CD4-positive, alpha-beta T cell treated with Interleukin-2 at 100 ng/mL for 4 hours (primary cell): Measurements from ENCODE around the gene FNDC7.
A peak's percentile ranks its signal among the peaks of the same experiment; 100 is the strongest.
"Not testable (repeated sequence)": the region's sequence is repeated elsewhere in the genome, so short reads cannot be mapped to it uniquely, and the experiment has no call there.

Source experiments
- DNase-seq: peaks from one replicate; pipeline ENCODE4 v3.0.0-alpha.2; 2020; ENCODE audit warnings: low spot score

FNDC7 gene

DNA sequence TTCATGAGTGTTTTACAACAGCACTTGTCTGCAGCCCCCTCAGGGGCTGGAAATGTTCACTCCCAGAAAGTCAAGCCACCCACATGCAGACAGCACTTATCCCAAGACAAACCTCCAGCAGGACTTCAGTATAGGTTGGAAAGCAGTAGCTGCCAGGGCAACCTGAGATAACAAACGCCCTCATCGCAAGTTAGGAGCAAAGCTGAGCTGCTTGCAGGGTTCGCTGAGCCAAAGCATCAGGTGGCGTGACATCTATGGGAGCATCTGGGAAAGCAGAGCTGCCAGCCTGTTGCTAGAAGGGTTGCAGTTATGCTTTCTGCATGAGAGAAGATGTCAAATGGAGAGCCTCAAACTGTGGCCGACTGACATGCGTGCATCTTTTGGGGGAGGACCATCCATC is 29.5 kb downstream of the FNDC7 start:
- no peak for DNase-seq

DNA sequence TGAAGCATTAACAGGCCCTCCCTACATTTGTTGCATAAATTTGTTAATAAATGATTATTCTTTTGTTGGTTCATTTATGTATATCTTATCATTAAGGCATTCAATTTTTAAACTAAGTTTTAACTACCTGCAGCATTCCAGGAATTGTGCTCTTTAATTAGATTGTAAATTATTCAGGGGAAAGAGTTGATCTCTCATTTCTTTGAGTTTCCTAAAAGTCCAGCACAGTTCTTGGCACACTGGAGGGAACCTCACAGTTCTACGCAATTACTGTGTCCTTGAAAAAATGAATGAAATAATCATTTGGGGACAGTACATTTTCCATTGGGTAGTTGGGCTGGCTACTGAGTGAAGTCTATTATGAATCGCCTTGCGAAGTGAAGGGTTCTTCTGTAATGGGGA is 33.3 kb downstream of the FNDC7 start:
- no peak for DNase-seq

DNA sequence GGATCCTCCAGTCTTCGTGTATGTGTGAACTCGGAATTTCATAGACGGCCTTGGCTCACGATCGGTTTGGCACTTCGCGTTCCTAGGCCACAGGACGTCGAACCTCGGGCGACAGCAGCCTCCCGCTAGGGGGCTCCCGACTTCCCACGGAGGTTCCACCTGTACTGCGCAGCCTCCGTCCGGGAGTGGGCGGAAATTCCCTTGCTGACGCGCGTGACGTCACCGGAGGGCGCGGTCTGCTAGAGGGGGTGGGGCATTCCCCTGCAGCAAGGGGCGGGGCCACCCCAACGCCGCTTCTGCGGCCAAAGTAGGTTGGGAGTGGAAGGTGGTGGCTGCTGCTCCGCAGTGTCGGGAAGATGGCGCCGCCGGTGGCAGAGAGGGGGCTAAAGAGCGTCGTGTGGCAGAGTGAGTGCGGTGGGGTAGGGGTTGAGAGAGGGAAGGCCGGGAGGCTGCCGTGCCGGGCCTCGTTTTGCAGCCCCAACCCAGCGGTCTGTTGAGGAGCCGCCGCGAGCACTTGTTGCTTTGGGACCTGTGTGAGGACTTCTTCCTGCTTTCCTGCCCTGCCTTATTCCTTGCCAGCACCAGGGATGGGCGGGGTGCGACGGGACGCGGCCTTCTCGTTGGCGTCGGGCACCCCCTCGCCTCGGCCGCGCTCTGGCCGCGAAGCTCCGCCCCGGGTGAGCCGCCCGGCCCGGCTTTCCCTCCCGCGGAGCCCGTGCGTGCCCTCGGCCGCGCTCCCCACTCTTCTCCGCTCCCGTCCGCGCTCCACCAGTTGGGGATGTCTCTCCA is 33.9 kb downstream of the FNDC7 start, which contains the start of gene STXBP3:
Gene STXBP3, plus strand, starts transcription at position 293 of the 789 bp plus-strand sequence. Its CDS starts 64 bp downstream, at position 357.
- DNase-seq = peak; percentile 99

DNA sequence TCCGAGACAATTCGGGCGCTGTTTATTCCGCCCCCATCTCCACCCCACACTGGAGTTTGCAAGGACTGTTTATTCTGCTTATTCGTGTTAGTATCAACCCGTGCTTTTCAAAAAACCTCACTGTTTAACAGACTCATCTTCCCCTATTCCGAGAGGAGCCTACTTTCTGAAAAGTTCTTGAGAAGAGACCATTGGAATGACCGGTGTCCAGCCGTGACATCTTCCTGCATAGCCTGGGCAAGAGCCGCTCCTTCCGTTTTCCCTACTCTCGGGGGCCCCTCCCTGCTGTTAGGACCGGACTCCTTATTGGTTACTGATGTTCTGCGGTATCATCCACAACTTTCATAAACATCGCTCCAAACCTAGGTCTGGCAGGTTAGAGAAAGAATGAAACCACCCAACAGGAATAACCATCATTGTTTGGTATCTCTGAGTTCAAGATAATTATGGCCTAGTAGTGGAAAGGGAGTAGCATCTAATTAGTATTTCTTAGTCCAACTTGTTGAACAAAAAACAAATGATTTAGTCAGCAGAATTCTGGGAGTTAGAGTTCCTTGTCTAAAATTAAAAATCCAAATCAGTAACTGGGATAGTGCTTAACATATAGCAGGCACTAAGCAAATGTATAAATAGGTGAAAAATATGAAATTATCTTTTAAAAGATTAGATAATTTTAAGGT is 34.6 kb downstream of the FNDC7 start:
- peak; percentile 43 for DNase-seq

DNA sequence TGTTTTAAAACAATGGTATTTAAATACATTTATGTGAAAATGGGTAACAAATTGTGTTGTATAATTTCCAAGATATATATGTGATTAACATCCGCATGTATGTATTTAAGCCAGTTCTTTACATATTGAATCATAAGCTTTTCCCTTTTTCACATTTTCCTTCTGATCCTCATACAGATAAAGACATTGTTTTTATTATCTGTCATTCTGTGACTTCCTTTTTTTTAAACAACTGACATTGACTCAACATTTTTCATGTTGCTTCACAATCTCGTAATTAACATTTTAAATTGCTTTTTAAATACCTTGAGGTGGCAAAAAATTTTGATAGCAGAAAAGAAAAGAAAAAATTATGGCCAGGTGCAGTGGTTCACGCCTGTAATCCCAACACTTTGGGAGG is 35.2 kb downstream of the FNDC7 start:
- no peak for DNase-seq

DNA sequence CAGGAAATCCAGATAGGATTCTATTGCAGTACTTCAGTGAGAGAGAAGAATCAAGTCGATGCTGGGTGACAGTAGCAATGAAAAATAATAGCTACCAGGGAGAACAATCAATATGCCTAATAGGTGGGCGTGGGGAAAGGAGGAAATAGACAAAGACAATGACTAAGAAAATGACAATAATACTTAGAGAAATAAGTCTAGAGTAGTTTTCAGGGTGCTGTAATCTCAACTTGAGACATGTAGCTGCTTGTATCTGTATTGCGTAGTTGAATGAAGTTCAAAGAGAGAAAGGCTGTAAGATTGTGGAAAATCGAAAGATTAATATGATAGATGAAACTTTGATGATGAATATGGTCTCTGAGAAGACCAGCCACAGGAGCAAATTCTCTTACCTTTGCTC is 36.4 kb downstream of the FNDC7 start:
- no peak for DNase-seq

DNA sequence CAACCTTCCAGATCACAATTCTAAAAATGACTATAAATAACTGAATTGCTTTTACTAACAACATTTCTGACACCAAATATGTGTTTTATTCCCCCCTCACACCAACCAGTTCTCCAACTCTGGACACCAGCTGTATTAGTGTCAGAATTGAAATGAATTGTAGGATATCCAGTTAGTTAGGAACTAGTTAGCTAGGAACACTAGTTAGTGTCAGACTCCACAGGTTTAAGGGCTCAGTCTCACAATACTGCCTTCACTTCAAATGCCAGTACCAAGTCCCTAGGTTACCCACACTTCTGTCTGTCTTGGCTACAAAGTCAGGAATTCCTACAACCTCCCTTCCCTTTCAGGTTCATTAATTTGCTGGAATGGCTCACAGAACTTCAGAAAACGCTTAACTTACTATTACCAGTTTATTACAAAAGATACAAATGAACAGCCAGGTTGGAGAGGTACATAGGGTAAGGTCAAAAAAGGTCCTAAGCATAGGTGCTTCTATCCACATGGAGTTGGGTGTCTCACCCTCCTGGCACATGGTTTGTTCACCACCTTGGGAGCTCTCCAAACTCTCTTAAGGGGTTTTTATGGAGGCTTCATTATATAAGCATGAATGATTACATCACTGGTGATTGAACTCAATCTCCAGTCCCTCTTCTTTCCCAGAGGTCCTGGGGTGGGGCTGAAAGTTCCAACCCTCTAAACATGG is 37.9 kb downstream of the FNDC7 start:
- no peak for DNase-seq

DNA sequence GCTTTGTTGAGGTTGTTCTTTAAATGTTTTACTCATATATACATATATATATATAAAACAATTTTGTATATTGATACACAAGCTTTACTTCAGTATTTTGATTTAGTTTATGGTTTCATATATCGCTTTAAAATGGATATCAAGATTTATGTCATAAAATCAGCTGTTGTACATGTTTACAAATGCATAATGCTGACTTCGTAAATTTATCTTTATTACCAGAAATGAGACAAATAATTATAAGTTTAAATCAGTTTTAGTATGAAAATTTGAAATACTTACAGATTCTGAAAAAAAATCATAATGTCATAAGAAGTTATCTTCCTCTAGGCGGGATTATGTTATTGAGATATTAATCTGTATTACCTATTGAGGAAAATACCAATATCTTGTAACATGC is 40.7 kb downstream of the FNDC7 start:
- no peak for DNase-seq

DNA sequence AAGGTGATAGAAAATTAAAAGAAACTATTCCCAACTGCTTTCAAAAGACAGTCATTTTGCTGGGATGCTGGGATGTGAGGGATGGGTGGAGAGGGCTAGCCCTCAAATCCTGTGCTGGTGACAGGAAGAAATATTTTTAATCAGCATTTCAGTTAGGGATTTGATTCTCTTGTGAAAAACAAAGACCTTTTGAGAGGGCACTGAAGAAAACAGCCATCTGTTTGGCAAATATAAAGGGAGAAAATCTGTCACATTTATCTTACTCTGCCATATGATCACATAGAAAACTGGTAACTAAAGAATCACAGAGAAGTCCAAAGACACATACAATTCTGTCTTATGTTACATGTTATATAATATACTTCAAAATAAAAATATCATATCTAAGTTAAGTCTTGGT is 46.1 kb downstream of the FNDC7 start:
- DNase-seq = no peak

DNA sequence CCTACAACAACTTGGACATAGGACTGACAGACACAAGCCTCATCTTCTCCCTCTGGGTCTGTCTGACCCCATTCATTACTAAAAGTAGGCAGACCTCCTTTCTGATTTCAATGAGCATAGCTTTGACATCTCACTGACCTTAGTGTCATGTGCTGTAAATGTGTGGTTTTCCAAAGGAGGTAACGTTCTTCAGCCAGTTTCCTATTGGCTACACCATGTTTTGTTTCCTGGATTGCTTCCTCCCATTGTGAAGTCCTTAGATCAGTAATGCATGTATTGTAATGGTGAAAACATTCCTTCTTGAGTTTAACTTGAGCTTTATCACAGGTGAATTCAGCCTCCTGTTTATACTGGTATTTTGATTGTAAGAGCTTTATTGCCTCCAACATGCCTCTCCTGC is 54.4 kb downstream of the FNDC7 start:
- no peak for DNase-seq

DNA sequence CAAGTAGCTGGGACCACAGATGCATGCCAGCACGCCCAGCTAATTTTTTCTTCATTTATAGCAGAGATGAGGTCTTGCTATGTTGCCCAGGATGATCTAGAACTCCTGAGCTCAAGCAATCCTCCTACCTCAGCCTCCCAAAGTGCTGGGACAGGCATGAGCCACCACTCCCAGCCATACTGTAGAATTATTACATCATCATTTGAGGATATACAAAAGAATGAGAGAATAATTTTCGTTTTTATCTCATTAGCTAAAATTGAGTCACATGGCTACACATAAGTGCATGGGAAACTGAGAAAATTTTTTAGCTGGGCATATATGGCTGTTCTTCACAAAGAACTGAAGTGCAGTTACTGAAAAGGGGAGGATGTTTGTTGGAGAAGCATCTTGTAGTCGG is 55.0 kb downstream of the FNDC7 start:
- DNase-seq = no peak

DNA sequence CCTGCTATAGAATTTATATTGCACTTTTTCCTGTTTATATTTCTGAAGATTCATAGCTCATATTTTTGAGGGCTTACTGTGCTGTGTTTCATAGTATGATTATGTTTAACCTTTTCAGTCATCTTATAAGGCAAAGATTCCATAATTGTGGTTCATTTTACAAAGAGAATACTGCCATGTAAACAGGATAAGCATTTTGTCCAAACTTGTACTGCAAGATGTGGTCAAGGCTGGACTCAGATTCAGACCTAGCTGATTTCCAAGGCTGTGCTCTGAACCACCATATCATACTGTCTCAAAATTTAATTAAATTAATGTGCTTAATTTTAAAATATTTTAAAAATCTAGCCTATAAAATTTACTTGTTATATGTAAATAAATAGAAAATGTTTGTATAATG is 65.1 kb downstream of the FNDC7 start:
- DNase-seq = no peak

DNA sequence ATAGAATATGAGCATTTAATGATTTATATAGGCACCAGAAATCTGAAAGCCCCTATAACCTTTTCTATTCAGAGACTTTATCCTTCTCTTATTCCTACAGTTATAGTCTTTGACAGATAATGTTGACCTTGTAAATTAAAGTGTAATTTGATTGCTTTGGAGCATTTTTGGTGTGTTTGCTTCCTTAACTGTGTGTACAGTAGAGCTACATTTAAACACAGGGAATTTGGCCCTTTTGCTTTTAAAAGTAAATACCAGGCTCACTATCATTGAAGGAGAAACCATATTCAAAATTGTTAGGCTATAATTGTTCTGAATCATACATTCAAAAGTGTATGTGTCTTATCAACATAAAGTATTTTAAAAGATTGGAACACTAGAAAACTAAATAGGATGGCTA is 66.7 kb downstream of the FNDC7 start:
- DNase-seq = no peak

DNA sequence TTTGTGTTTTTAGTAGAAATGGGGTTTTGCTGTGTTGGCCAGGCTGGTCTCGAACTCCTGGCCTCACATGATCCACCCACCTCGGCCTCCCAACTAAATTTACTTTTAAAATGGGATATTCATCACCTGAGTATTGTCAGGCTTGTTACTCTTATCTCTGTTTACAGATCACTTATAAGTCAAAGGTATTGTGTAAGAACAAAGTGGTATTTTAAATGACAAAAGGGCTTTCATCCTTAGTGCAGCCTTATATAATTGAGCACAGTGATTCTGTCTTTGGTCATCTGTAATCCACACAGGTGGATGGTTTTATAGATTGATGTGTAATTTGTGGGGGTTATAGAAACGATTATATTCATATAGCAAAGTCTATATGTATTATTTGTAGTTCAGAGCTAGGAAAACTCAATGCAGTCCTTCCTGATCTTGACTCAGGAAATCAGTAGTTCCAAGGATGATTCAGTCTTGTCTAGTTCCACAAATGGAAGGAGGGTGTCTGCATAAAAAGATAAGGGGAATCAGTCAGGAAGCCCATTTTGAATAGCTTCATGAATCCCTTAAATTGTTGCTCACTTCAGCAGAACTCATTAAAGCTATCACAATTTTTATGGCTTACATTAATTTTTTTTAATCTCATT is 68.3 kb downstream of the FNDC7 start:
- no peak for DNase-seq

DNA sequence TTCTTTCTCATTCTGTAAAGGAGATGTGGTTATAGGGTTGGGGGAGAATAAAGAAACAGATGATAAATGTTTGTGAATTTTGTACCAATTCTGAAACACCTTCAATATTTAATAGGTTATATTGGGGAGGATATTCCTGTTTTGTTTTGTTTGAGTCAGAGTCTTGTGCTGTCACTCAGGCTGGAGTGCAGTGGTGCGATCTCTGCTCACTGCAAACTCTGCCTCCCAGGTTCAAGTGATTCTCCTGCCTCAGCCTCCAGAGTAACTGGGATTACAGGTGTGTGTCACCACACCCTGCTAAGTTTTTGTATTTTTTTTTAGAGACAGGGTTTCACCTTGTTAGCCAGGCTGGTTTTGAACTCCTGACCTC is 68.9 kb downstream of the FNDC7 start:
- not testable (repeated sequence) for DNase-seq

DNA sequence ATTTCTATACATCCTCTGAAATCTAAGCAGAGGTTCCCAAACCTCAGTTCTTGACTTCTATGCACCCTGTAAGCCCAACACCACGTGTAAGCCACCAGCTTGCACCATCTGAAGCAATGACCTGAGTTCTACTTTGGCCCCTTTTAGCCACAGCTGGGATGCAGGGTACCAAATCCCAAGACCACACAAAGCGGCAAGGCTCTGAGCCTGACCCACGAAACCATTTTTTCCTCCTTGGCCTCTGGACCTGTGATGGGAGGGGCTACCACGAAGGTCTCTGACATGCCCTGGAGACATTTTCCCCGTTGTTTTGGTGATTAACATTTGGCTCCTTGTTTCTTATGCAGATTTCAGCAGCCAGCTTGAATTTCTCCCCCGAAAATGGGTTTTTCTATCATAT is 72.6 kb downstream of the FNDC7 start:
- no peak for DNase-seq

DNA sequence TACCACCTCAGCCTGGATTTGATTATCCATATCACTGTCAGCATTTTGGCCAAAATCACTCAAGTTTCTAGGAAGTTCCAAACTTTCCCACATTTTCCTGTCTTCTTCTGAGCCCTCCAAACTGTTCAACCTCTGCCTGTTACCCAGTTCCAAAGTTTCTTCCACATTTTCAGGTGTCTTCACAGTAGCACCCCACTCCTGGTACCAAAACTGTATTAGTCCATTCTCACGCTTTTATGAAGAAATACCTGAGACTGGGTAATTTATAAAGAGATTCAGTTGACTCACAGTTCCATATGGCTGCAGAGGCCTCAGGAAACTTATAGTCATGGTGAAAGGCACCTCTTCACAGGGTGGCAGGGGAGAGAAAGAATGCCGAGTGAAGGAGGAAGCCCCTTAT is 73.2 kb downstream of the FNDC7 start:
- no peak for DNase-seq

DNA sequence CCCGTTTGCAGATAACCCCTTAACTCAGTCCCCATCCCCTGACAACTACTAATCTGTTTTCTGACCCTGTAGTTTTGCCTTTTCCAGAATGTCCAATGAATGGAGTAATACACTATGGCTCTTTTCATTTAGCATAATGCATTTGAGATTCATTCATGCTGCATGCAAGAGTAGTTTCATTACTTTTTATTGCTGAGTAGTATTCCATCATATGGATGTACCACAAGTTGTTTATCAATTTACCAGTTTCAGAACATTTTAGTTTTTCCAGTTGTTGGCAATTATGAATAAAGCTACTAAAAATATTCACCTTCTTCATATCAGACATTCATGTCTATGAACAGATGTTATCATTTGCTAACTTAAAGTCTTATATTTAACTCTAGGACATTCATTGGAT is 79.1 kb downstream of the FNDC7 start:
- DNase-seq = no peak
